IMR-90 (cell line): Measurements from ENCODE around the gene POU2AF2. TPM values are rescaled to one million over a fixed set of nuclear protein-coding genes. Genes with fewer than 3 reads are reported as not detected.

Experiments used
- ATAC-seq: fragments of 200-7000 bp; cut with Tn5 transposase; 2 replicates; pipeline ENCODE4 v1.9.1; 2020; ENCODE audit warnings: low read depth, mild to moderate bottlenecking, moderate library complexity
- BruUV-seq: library from RNA; stranded (reverse); fragments of 400-500 nt; replicated peaks from 2 replicates; lab custom pipeline; 2021; lab: Mats Ljungman, UMichigan
- CTCF ChIA-PET: fragments of 300-600 bp; formaldehyde crosslinking; extraction: SDS; loops from one replicate; lab custom pipeline; 2021; ENCODE audit warnings: antibody characterized with exemption; lab: Yijun Ruan, JAX
- POLR2A ChIA-PET: fragments of 300-600 bp; sonication (Branson Sonifier 250); formaldehyde crosslinking; loops from one replicate; lab custom pipeline; 2022; ENCODE audit warnings: antibody characterized with exemption; ENCODE audit not compliant: unreplicated experiment; lab: Charles Lee
- DNase-seq: peaks from one replicate; pipeline ENCODE4 v3.0.0; 2013
- H2AFZ ChIP-seq: replicated peaks from 2 replicates; pipeline ENCODE3; 2013; ENCODE audit warnings: low read length, mild to moderate bottlenecking; ENCODE audit not compliant: poor library complexity
- H2AK5ac ChIP-seq: 2 replicates; pipeline ENCODE4 v1.6.1; 2013; ENCODE audit warnings: low read depth, low read length, inconsistent platforms
- H2AK9ac ChIP-seq: replicated peaks from 2 replicates; pipeline ENCODE3; 2013; ENCODE audit warnings: mild to moderate bottlenecking, low read depth, low read length, moderate library complexity; ENCODE audit not compliant: poor library complexity
- H2BK120ac ChIP-seq: 2 replicates; pipeline ENCODE4 v1.6.1; 2013; ENCODE audit warnings: low read depth, low read length, inconsistent platforms
- H2BK15ac ChIP-seq: 3 replicates; pipeline ENCODE4 v1.6.1; 2013; ENCODE audit warnings: low read depth, low read length, inconsistent platforms
- H2BK20ac ChIP-seq: 2 replicates; pipeline ENCODE4 v1.6.1; 2013; ENCODE audit warnings: low read depth, mild to moderate bottlenecking, inconsistent platforms, low read length, moderate library complexity
- H2BK5ac ChIP-seq: 2 replicates; pipeline ENCODE4 v1.6.1; 2013; ENCODE audit warnings: mild to moderate bottlenecking, low read depth, low read length, inconsistent platforms; ENCODE audit not compliant: poor library complexity, severe bottlenecking
- H3K14ac ChIP-seq: replicated peaks from 2 replicates; pipeline ENCODE4 v1.6.1; 2013; ENCODE audit warnings: low read depth, low read length, inconsistent platforms
- H3K18ac ChIP-seq: 2 replicates; pipeline ENCODE4 v1.6.1; 2013; ENCODE audit warnings: low read depth, low read length, control low read depth
- H3K23ac ChIP-seq: 2 replicates; pipeline ENCODE4 v1.6.1; 2013; ENCODE audit warnings: low read depth, low read length, inconsistent platforms
- H3K27ac ChIP-seq: 2 replicates; pipeline ENCODE4 v1.5.1; 2013; ENCODE audit warnings: mild to moderate bottlenecking, control low read depth, low read length; ENCODE audit not compliant: insufficient read depth
- H3K27me3 ChIP-seq: 2 replicates; pipeline ENCODE4 v1.6.1; 2013; ENCODE audit warnings: low read length; ENCODE audit not compliant: control insufficient read depth, insufficient read depth
- H3K36me3 ChIP-seq: 2 replicates; pipeline ENCODE4 v1.6.1; 2013; ENCODE audit warnings: low read length, mixed read lengths; ENCODE audit not compliant: control insufficient read depth, insufficient read depth
- H3K4ac ChIP-seq: 2 replicates; pipeline ENCODE4 v1.6.1; 2013; ENCODE audit warnings: low read depth, low read length, inconsistent platforms
- H3K4me1 ChIP-seq: 2 replicates; pipeline ENCODE4 v1.6.1; 2013; ENCODE audit warnings: low read length, mixed read lengths; ENCODE audit not compliant: control insufficient read depth, insufficient read depth
- H3K4me2 ChIP-seq: 2 replicates; pipeline ENCODE4 v1.6.1; 2013; ENCODE audit warnings: low read depth, mild to moderate bottlenecking, control low read depth, low read length, moderate library complexity
- H3K4me3 ChIP-seq: 2 replicates; pipeline ENCODE4 v1.5.1; 2013; ENCODE audit warnings: low read depth, mild to moderate bottlenecking, control low read depth, low read length, moderate library complexity; ENCODE audit not compliant: insufficient read depth
- H3K56ac ChIP-seq: 2 replicates; pipeline ENCODE4 v1.6.1; 2013; ENCODE audit warnings: low read length, inconsistent platforms; ENCODE audit not compliant: insufficient read depth; ENCODE audit errors: extremely low read depth
- H3K79me1 ChIP-seq, 2 experiments: 2 replicates each; pipeline ENCODE4 v1.6.1; 2013; ENCODE audit warnings: low read length in 2 of 2, inconsistent platforms in 1 of 2, low read depth in 1 of 2
- H3K9ac ChIP-seq: 2 replicates; pipeline ENCODE4 v1.6.1; 2013; ENCODE audit warnings: low read depth, low read length, control low read depth
- H3K9me1 ChIP-seq: 2 replicates; pipeline ENCODE4 v1.6.1; 2013; ENCODE audit warnings: low read length, inconsistent platforms; ENCODE audit not compliant: insufficient read depth
- H3K9me3 ChIP-seq: 2 replicates; pipeline ENCODE4 v1.6.1; 2013; ENCODE audit warnings: low read length; ENCODE audit not compliant: control insufficient read depth, insufficient read depth
- H4K20me1 ChIP-seq: 2 replicates; pipeline ENCODE4 v1.6.1; 2013; ENCODE audit warnings: low read length, inconsistent platforms; ENCODE audit not compliant: insufficient read depth
- H4K5ac ChIP-seq: 2 replicates; pipeline ENCODE4 v1.6.1; 2013; ENCODE audit warnings: mild to moderate bottlenecking, low read depth, low read length, control low read depth
- H4K8ac ChIP-seq, 2 experiments: 2 replicates each; pipeline ENCODE4 v1.6.1; 2013; ENCODE audit warnings: low read depth in 2 of 2, low read length in 2 of 2, control low read depth in 1 of 2, inconsistent platforms in 1 of 2
- H4K91ac ChIP-seq: 2 replicates; pipeline ENCODE4 v1.6.1; 2013; ENCODE audit warnings: low read depth, low read length, inconsistent platforms; ENCODE audit not compliant: insufficient read depth
- MXI1 ChIP-seq: IDR thresholded peaks from 2 replicates; pipeline ENCODE4 v1.6.1; 2012; ENCODE audit warnings: low read depth, mild to moderate bottlenecking, low read length, moderate library complexity, borderline replicate concordance
- POLR2A ChIP-seq: IDR thresholded peaks from 2 replicates; pipeline ENCODE4 v1.6.1; 2012; ENCODE audit warnings: mild to moderate bottlenecking, low read depth, low read length
- RAD21 ChIP-seq: IDR thresholded peaks from 2 replicates; pipeline ENCODE4 v1.6.1; 2012; ENCODE audit warnings: low read length, improper control_type of control experiment
- WGBS, 2 experiments: methylation state at CpG; one replicate each; pipeline versions ENCODE4 v1.1.5 to v1.1.7; 2013; ENCODE audit warnings: missing lambda C conversion rate in 2 of 2; ENCODE audit not compliant: insufficient read length in 1 of 2; ENCODE audit errors: extremely low coverage in 2 of 2; 5-methylcytosine and 5-hydroxymethylcytosine counted together
- dilution Hi-C: fragments of 300-500 bp; cut with HindIII; formaldehyde crosslinking; loops from one replicate; pipeline ENCODE4 v1.14.3; 2018; ENCODE audit warnings: low sequenced_read_pairs; ENCODE audit not compliant: unreplicated experiment
- in situ Hi-C: fragments of 300-500 bp; cut with MboI; formaldehyde crosslinking; loops from 3 replicates; pipeline ENCODE4 v1.14.3; 2019; ENCODE audit warnings: low sequenced_read_pairs, inconsistent platforms, mixed read lengths
- intact Hi-C: fragments of 100-400 bp; cut with micrococcal nuclease; formaldehyde crosslinking; loops from 2 replicates; pipeline ENCODE4 v1.10.0; 2022
- polyA plus RNA-seq, 3 experiments: library from polyadenylated mRNA; depleted of rRNA; stranded (reverse); fragments of >200 nt; gene quantifications; 2 replicates each; pipeline ENCODE4 v1.2.3, GENCODE V29; 2012; ENCODE audit warnings: low replicate concordance in 1 of 3
- total RNA-seq: library from RNA; depleted of rRNA; stranded (reverse); fragments of >200 nt; gene quantifications from 2 replicates; pipeline ENCODE4 v1.2.3, GENCODE V29; 2012
- TF ChIP-seq, protein P1 (sequence below): fragments of 150-350 bp; IDR thresholded peaks from 2 replicates; pipeline ENCODE4 v1.6.1; 2016; ENCODE audit warnings: low read depth, mild to moderate bottlenecking, low read length, moderate library complexity, borderline replicate concordance

POU2AF2 gene
- total and polyA plus RNA-seq, 2 of the 4 experiments (the other 2 are of a cell fraction) = not detected

- ATAC-seq (no peak), DNase-seq (no peak)
- no peak overlapping the region for H3K27ac ChIP-seq
- H3K56ac ChIP-seq = no peak overlapping the region
- no peak overlapping the region for H3K4ac ChIP-seq
- H4K5ac ChIP-seq = no peak overlapping the region
- H3K79me1 ChIP-seq = no peaks in the 10 kb centered on the region
- no peaks in the 10 kb centered on the region for H4K20me1 ChIP-seq
- H3K4me3 ChIP-seq = no peak overlapping the region
- no peak overlapping the region for H2BK15ac ChIP-seq
- no peaks in the 10 kb centered on the region for H3K9me1 ChIP-seq
- no TSS peak for BruUV-seq
- no peak overlapping the region for H3K14ac ChIP-seq
- no peaks in the 10 kb centered on the region for H3K9me3 ChIP-seq
- POLR2A ChIA-PET = no interaction called here
- H2AK9ac ChIP-seq = no peak overlapping the region
- in situ Hi-C loops = no loop called here
- H3K18ac ChIP-seq = no peak overlapping the region
- no peaks in the 10 kb centered on the region for H3K36me3 ChIP-seq
- intact Hi-C loops = no loop called here
- no peak overlapping the region for H4K8ac ChIP-seq
- no peak overlapping the region for H4K91ac ChIP-seq
- no CpG with 5 or more reads among the region's 2 CpGs for WGBS, 2 experiments
- H2BK5ac ChIP-seq = no peak overlapping the region
- peaks cover 42% of the 10 kb centered on the region for H3K27me3 ChIP-seq
- no peaks in the 10 kb centered on the region for H3K4me1 ChIP-seq
- no peak overlapping the region for H3K23ac ChIP-seq
- H2BK120ac ChIP-seq = no peak overlapping the region
- no peak overlapping the region for H2AK5ac ChIP-seq
- no peak overlapping the region for H2AFZ ChIP-seq
- no peak overlapping the region for H3K9ac ChIP-seq
- dilution Hi-C loops = no loop called here
- TF ChIP-seq MXI1 = no peak
- no peak for TF ChIP-seq POLR2A
- no peak for TF ChIP-seq RAD21
- TF ChIP-seq, protein P1, sequence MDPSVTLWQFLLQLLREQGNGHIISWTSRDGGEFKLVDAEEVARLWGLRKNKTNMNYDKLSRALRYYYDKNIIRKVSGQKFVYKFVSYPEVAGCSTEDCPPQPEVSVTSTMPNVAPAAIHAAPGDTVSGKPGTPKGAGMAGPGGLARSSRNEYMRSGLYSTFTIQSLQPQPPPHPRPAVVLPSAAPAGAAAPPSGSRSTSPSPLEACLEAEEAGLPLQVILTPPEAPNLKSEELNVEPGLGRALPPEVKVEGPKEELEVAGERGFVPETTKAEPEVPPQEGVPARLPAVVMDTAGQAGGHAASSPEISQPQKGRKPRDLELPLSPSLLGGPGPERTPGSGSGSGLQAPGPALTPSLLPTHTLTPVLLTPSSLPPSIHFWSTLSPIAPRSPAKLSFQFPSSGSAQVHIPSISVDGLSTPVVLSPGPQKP = no peak
- no peak overlapping the region for H3K4me2 ChIP-seq
- CTCF ChIA-PET = no interaction called here
- H2BK20ac ChIP-seq = no peak overlapping the region
Measured at GRCh38 chr11:111250936-111251335, 5.4 kb downstream of the POU2AF2 start.
